ENCODE data around the gene XIRP2.

DNA sequence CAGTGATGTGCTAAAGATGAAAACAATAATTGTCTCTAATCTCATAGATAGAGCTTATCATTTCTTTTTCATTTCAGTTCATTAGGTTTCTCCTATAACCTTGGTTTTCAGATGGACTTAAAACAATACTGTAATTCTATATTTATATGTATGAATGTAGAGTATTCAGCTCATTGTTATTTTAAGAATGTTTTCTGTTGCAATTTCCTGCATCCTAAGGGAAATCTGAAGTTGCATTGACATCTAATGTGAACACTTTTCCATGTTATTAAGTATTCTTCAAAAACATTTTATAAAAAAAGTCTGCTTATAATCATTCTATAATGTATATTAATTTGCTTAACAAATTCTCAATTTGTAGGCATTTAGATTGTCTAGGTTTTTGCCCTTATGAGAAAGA is 288.9 kb downstream of the XIRP2 start:
- TF ChIP-seq, protein P1, sequence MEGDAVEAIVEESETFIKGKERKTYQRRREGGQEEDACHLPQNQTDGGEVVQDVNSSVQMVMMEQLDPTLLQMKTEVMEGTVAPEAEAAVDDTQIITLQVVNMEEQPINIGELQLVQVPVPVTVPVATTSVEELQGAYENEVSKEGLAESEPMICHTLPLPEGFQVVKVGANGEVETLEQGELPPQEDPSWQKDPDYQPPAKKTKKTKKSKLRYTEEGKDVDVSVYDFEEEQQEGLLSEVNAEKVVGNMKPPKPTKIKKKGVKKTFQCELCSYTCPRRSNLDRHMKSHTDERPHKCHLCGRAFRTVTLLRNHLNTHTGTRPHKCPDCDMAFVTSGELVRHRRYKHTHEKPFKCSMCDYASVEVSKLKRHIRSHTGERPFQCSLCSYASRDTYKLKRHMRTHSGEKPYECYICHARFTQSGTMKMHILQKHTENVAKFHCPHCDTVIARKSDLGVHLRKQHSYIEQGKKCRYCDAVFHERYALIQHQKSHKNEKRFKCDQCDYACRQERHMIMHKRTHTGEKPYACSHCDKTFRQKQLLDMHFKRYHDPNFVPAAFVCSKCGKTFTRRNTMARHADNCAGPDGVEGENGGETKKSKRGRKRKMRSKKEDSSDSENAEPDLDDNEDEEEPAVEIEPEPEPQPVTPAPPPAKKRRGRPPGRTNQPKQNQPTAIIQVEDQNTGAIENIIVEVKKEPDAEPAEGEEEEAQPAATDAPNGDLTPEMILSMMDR (conservative IDR thresholded peaks at IDR 0.05 in 1 of 2, IDR thresholded peaks at IDR 0.05 in 1 of 2; ENCODE audit: extremely low read depth in 1 of 2, insufficient read depth in 1 of 2, low read depth in 1 of 2, low read length in 2 of 2): no peak
- TF ChIP-seq EZH2 (IDR thresholded peaks at IDR 0.05; ENCODE audit: borderline replicate concordance, low read length): no peak
